Fibroblast of mammary gland (primary cell): ENCODE results near the gene SLC6A17.

Experiments
- DNase-seq: peaks from one replicate; pipeline ENCODE4 v3.0.0-alpha.2; 2010; ENCODE audit warnings: low read depth
- H3K4me3 ChIP-seq: 2 replicates; pipeline ENCODE4 v1.5.1; 2011; ENCODE audit warnings: low read depth, mild to moderate bottlenecking, low read length, moderate library complexity; ENCODE audit not compliant: control insufficient read depth
- TF ChIP-seq, protein P1 (sequence below): conservative IDR thresholded peaks from 2 replicates; pipeline ENCODE4 v1.5.1; 2011; ENCODE audit warnings: low read depth, low read length, inconsistent platforms; ENCODE audit not compliant: control insufficient read depth, insufficient read depth

Gene SLC6A17

DNA sequence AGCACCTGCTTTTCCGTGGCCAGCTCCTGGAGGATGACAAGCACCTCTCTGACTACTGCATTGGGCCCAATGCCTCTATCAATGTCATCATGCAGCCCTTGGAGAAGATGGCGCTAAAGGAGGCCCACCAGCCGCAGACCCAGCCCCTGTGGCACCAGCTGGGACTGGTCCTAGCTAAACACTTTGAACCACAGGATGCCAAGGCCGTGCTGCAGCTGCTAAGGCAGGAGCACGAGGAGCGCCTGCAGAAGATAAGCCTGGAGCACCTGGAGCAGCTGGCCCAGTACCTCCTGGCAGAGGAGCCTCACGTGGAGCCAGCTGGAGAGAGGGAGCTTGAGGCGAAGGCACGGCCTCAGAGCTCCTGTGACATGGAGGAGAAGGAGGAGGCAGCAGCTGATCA, 37.6 kb upstream of the SLC6A17 start:
- TF ChIP-seq, protein P1, sequence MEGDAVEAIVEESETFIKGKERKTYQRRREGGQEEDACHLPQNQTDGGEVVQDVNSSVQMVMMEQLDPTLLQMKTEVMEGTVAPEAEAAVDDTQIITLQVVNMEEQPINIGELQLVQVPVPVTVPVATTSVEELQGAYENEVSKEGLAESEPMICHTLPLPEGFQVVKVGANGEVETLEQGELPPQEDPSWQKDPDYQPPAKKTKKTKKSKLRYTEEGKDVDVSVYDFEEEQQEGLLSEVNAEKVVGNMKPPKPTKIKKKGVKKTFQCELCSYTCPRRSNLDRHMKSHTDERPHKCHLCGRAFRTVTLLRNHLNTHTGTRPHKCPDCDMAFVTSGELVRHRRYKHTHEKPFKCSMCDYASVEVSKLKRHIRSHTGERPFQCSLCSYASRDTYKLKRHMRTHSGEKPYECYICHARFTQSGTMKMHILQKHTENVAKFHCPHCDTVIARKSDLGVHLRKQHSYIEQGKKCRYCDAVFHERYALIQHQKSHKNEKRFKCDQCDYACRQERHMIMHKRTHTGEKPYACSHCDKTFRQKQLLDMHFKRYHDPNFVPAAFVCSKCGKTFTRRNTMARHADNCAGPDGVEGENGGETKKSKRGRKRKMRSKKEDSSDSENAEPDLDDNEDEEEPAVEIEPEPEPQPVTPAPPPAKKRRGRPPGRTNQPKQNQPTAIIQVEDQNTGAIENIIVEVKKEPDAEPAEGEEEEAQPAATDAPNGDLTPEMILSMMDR = no peak
- no peak for DNase-seq
- H3K4me3 ChIP-seq = no peak overlapping the region

DNA sequence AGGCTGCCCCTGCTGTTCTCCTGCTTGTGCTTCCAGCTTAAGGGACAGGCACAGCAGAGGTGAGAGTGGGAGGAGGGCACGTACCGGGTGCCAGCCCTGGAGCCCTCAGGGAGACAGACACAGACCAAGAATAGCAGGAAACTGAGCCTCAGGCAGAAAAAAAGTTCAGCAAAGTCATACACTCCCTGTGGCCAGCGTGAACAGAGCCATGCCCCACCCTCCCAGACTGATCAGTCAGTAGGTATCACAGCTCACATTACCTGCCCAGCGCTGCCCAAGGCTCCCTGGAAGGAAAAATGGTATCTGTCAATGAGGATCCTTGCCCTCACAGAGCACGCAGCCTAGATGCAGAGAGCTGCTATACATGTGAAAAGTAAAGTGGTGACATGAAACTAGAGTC, 36.7 kb upstream of the SLC6A17 start:
- no peak for DNase-seq
- H3K4me3 ChIP-seq = no peak overlapping the region
- TF ChIP-seq, protein P1 = no peak

DNA sequence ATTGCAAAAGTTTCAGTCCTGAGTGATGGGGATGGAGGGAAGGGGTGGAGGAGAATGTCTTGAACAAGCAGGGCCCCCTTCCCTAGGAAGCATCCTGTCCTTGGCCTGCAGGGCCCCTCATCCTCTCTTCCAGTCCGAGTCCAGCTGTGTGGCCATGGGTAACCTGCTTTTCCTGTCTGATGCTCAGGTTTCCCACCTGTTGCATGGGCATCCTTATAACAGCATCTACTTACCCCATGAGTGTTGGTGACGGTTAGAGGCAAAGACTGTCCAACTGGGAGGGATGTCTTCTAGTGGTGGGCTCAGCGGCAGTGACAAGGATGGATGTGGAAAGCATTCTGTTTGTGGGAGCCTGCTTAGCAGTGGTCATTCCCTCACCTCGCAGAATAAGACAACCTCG, 36.1 kb upstream of the SLC6A17 start:
- no peak overlapping the region for H3K4me3 ChIP-seq
- DNase-seq = no peak
- TF ChIP-seq, protein P1 = no peak

DNA sequence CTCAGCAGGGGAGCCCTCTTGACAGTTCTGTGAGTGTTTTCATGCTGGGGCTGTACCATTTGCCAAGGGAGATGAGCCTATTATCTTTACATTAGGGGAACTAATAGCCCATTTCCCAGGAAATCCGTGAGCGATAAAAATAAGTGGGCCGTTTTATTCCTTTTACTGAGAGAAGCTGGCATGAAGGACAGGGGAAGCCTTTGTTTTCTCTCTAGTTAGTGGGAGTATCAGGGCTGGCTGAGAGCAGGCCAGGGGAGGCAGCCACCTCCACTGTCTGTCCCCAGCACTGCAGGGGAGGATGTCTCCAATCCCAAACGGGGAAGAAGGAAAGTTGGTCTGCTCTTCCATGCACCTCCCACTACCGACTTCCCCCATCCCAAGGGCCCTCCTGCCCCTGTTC, 35.5 kb upstream of the SLC6A17 start:
- no peak overlapping the region for H3K4me3 ChIP-seq
- TF ChIP-seq, protein P1 = no peak
- no peak for DNase-seq

DNA sequence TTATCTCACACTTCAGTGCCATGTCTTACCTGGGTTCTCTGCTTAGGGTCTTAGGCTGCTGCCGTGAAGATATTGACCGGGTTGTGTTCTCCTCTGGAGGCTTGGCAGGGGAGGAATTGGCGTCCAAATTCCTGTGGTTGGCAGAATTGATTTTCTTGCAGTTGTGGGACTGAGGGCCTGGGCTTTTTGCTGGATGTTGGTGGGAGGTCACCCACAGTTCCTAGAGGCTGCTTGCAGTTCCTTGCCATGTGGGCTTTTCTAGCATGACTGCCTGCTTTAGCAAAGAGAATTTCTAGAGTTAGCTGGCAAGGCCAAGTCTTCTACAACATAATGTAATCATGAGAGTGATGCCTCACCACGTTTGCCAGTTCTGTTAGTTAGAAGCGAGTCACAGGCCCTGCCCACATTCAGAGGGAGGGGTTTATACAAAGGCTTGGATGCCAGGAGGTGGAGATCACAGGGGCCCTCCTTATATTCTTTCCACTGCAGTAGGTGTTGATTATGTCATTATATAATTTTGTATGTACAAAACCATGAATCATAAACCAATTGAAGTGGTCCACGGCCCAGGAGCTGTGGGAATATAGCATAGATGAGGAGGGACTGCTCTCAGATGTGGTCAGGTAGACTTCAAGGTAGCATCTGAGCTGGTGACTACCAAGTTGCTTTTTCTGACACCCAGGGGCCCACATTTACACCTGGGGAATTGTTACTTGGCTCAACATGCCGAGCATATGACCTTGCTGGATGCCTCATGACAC, 31.5 kb upstream of the SLC6A17 start:
- DNase-seq = peak; percentile 37
- H3K4me3 ChIP-seq = no peak overlapping the region
- TF ChIP-seq, protein P1 = no peak

DNA sequence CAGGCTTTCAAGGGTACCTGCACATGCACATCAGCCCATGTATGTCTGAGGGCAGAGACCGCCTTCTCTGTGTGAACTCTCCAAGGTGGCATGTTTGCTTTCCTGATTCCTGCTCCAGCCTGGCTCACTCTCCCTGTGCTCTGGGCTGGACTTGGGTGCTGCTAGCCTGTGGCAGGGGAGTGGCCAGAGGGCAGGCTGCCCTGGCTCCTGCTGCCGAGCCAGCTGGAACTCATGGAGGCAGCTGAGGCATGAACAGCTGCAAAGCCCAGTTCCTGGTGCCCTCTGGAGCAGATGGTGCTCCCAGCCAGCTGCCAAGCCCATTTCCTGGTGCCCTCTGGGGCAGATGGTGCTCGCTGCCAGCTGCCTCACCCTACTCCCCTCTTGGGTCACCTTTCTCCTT, 30.5 kb upstream of the SLC6A17 start:
- DNase-seq = no peak
- TF ChIP-seq, protein P1 = no peak
- no peak overlapping the region for H3K4me3 ChIP-seq
